Adrenal gland (tissue), 12 donors: ENCODE data around the gene PIGN. TPM values are rescaled to one million over a fixed set of nuclear protein-coding genes. Genes with fewer than 3 reads are reported as not detected.

ENCODE experiments used
- DNase-seq, 7 donors: peaks; one replicate each; pipeline ENCODE4 v3.0.0-alpha.2; 2019 to 2020
- H3K27ac ChIP-seq, 5 donors: fragments of 200-600 bp; sonication (generic) in 4 of 5; 1 replicate in 3 of 5; 2 replicates in 2 of 5; pipeline versions ENCODE4 v1.5.1 to v1.8.0; 2016 to 2020; ENCODE audit warnings: mild to moderate bottlenecking in 1 of 5
- H3K27me3 ChIP-seq: fragments of 200-600 bp; 2 replicates; pipeline ENCODE4 v1.8.0; 2021
- H3K36me3 ChIP-seq, 2 donors: fragments of 200-600 bp; replicated peaks in 1 of 2; 1 replicate in 1 of 2; 2 replicates in 1 of 2; pipeline versions ENCODE4 v1.5.1 to v1.8.0; 2018 to 2022
- H3K4me1 ChIP-seq, 2 donors: fragments of 200-600 bp; replicated peaks in 1 of 2; 1 replicate in 1 of 2; 2 replicates in 1 of 2; pipeline versions ENCODE4 v1.5.1 to v1.8.0; 2018 to 2021
- H3K4me3 ChIP-seq, 4 donors: fragments of 200-600 bp; sonication (generic) in 3 of 4; one replicate each; pipeline ENCODE4 v1.5.1; 2016 to 2018
- H3K9me3 ChIP-seq, 3 donors: fragments of 200-600 bp; sonication (generic) in 1 of 3; replicated peaks in 1 of 3; 1 replicate in 2 of 3; 2 replicates in 1 of 3; pipeline versions ENCODE4 v1.5.1 to v1.8.0; 2016 to 2021
- POLR2A ChIP-seq, 2 donors: fragments of 450-650 bp; IDR thresholded peaks; one replicate each; pipeline ENCODE4 v1.6.1; 2017; ENCODE audit warnings: antibody characterized with exemption in 2 of 2, mild to moderate bottlenecking in 2 of 2, moderate library complexity in 1 of 2
- WGBS, 4 donors: extraction: QIAGEN DNeasy Blood & Tissue Kit in 2 of 4; methylation state at CpG; one replicate each; pipeline versions ENCODE4 v1.1.5 to v1.1.7; 2013 to 2017; 5-methylcytosine and 5-hydroxymethylcytosine counted together
- intact Hi-C, 2 donors: fragments of 100-400 bp; cut with DNase I; formaldehyde crosslinking; loops; one replicate each; pipeline versions ENCODE4 v1.14.1 to v1.15.0; 2022 to 2023
- polyA plus RNA-seq, 3 donors: library from polyadenylated mRNA; stranded (reverse); fragments of 200-250 nt in 2 of 3; fragments of 350-450 nt in 1 of 3; fragmentation: Illumina TruSeq in 1 of 3; extraction: RNeasy Lipid Tissue Mini Kit (QIAGEN cat#74804) in 1 of 3; gene quantifications; one replicate each; pipeline ENCODE4 v1.2.3, GENCODE V29; 2013 to 2014
- total RNA-seq, 9 donors: library from RNA; depleted of rRNA in 4 of 9; stranded (reverse); fragments of >200 nt in 4 of 9; fragments of 120-200 nt in 1 of 9; fragmentation: NEBNext Ultra II Directional in 1 of 9; extraction: Animal tissue kit (Norgen Biotek cat#: 25700) in 1 of 9; gene quantifications; one replicate each; pipeline versions ENCODE4 v1.1.0 to v1.2.4, GENCODE V29; 2013 to 2023
- TF ChIP-seq, protein P1 (sequence below), 6 experiments: fragments of 450-650 bp in 4 of 6; fragments of 200-600 bp in 2 of 6; sonication (generic) in 1 of 6; IDR thresholded peaks; 1 replicate in 5 of 6; 2 replicates in 1 of 6; pipeline versions ENCODE4 v1.5.1 to v1.8.0; 2016 to 2021; ENCODE audit warnings: antibody characterized with exemption in 6 of 6, mild to moderate bottlenecking in 2 of 6, moderate library complexity in 1 of 6
- donor health status: healthy with polysubstance abuse.
- donor health status: Bipolar disorder and iron deficiency.
- donor health status: DM: yes; HTN: yes; CAD: no.
- donor health status: DM: no; HTN: no; CAD: no.
- donor health status: DM: no; HTN: no; CAD: no.
- donor health status: DM: yes; HTN: yes; CAD: no.

PIGN gene
- total and polyA plus RNA-seq, 12 donors, result 4.4 to 50.5 (median 21.7) TPM

DNA sequence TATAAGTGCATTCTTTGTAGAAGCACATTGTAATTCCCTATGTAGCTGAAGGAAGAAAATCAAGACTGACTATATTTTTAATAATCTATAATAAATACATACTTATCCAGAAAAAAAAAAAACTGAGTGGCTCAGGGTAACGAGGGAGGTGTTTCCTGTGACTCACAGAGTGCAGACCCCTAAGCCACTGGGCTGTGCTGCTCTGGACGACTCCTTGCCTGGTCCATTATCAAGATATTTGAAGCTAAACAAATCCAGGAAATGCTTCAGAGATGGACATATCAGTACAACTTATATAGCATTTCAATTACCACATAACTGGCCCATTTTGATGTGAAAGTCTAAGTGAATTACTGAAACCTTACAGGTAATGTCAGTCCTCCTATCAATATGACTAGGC, 80.6 kb downstream of the PIGN start:
- H3K27ac ChIP-seq, result no peak overlapping the region
- no peaks in the 10 kb centered on the region for H3K27me3 ChIP-seq
- intact Hi-C loops, result no loop called here
- no peaks in the 10 kb centered on the region for H3K36me3 ChIP-seq
- TF ChIP-seq POLR2A (IDR thresholded peaks at IDR 0.05), result no peak
- TF ChIP-seq, protein P1, sequence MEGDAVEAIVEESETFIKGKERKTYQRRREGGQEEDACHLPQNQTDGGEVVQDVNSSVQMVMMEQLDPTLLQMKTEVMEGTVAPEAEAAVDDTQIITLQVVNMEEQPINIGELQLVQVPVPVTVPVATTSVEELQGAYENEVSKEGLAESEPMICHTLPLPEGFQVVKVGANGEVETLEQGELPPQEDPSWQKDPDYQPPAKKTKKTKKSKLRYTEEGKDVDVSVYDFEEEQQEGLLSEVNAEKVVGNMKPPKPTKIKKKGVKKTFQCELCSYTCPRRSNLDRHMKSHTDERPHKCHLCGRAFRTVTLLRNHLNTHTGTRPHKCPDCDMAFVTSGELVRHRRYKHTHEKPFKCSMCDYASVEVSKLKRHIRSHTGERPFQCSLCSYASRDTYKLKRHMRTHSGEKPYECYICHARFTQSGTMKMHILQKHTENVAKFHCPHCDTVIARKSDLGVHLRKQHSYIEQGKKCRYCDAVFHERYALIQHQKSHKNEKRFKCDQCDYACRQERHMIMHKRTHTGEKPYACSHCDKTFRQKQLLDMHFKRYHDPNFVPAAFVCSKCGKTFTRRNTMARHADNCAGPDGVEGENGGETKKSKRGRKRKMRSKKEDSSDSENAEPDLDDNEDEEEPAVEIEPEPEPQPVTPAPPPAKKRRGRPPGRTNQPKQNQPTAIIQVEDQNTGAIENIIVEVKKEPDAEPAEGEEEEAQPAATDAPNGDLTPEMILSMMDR (IDR thresholded peaks at IDR 0.05), result no peak
- WGBS, 4 donors, result 81 to 87% (median 85%) methylated on average over 2 of the region's 2 CpGs
- no peaks in the 10 kb centered on the region for H3K9me3 ChIP-seq
- H3K4me1 ChIP-seq, result no peaks in the 10 kb centered on the region
- H3K4me3 ChIP-seq, result no peak overlapping the region
- DNase-seq, result no peak

DNA sequence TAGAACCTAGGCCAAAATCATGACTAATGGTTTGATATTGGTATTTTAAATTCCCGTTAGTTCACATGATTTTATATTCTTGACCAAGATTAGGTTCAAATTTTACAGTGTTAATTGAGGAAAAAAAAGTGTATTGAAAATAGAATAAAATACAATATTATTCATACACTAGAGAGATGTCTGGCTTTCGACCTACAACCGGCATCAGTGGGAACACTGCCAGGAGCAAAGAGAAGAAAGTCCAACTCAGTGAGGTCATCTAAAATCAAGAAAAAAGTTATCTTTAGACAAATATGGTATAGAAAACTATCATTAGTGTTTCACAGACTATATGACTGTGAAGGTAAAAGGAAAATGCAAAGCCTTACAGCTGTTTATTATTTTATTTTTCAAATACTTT, 81.5 kb downstream of the PIGN start:
- Histone ChIP-seq H3K4me3 (no peak overlapping the region), H3K36me3 (no peaks in the 10 kb centered on the region), H3K27me3 (no peaks in the 10 kb centered on the region), H3K4me1 (no peaks in the 10 kb centered on the region), H3K27ac (no peak overlapping the region), H3K9me3 (no peaks in the 10 kb centered on the region)
- TF ChIP-seq, protein P1 (IDR thresholded peaks at IDR 0.05), result no peak
- TF ChIP-seq POLR2A (IDR thresholded peaks at IDR 0.05), result no peak
- WGBS, 4 donors, result 73 to 84% (median 77%) methylated on average over 3 of the region's 3 CpGs
- intact Hi-C loops, result no loop called here
- no peak for DNase-seq

DNA sequence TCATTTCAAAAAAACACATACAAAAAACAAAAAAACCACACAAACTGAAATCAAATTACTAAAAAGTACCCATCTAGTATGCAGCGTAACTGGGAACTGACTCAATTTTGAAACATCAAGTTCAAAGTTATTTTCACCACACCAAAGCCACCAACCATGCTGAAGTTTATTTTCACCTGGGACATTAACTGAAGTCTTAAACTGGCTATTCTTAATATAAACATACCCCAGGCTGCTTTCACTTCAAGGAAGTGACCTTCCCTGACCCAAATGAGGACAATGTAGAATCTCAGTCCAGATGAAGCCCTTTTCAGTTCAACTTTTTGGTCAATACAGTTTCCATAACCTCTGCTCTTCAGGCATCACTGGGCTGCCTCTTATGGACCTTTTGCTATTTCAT, 84.6 kb downstream of the PIGN start:
- 89 to 100% (median 94%) methylated on average over 1 of the region's 1 CpG for WGBS, 4 donors
- intact Hi-C loops, result no loop called here
- Histone ChIP-seq H3K4me1 (no peaks in the 10 kb centered on the region), H3K27ac (no peak overlapping the region), H3K4me3 (no peak overlapping the region), H3K36me3 (no peaks in the 10 kb centered on the region), H3K27me3 (no peaks in the 10 kb centered on the region), H3K9me3 (no peaks in the 10 kb centered on the region)
- TF ChIP-seq POLR2A (IDR thresholded peaks at IDR 0.05), result no peak
- TF ChIP-seq, protein P1 (IDR thresholded peaks at IDR 0.05), result no peak
- no peak for DNase-seq

DNA sequence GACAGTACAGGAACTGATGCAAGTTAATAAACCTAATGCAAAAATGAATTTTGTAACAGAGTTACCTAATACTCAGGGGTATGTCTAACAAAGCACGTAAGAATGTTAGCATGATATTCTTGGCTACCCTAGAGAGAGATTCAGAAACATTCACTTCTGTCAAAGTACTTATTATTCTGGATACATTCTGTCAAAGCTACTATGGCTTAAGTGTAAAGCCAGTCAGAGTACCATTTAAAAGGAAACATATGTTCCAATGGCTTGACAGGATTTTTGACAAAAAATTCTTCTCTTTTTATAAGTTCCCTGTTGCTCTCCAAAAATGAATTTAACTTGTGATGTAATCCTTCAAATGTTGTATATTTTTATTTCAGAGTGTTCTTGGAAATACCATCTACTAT, 85.5 kb downstream of the PIGN start:
- Histone ChIP-seq H3K27me3 (no peaks in the 10 kb centered on the region), H3K27ac (no peak overlapping the region), H3K4me1 (no peaks in the 10 kb centered on the region), H3K36me3 (no peaks in the 10 kb centered on the region), H3K4me3 (no peak overlapping the region), H3K9me3 (no peaks in the 10 kb centered on the region)
- 72 to 91% (median 82%) methylated on average over 1 of the region's 1 CpG for WGBS, 4 donors
- intact Hi-C loops, result no loop called here
- DNase-seq, result no peak
- no peak for TF ChIP-seq POLR2A (IDR thresholded peaks at IDR 0.05)
- TF ChIP-seq, protein P1 (IDR thresholded peaks at IDR 0.05), result no peak
